NCI-H1694 treated with DMSO at 0.1 percent for 48 hours (cell line): ENCODE results near the gene KIF4B.
"Not testable (repeated sequence)": the region's sequence is repeated elsewhere in the genome, so short reads cannot be mapped to it uniquely, and the experiment has no call there.

Experiments used
- DNase-seq: peaks from one replicate; lab custom pipeline; 2025; lab: John Stamatoyannopoulos, UW

KIF4B gene

GRCh38 chr5:155013526-155013925, at the start of gene KIF4B:
Gene KIF4B (plus strand): TSS chr5:155013755. CDS start chr5:155013860, 105 bp downstream.
- no peak for DNase-seq

DNA sequence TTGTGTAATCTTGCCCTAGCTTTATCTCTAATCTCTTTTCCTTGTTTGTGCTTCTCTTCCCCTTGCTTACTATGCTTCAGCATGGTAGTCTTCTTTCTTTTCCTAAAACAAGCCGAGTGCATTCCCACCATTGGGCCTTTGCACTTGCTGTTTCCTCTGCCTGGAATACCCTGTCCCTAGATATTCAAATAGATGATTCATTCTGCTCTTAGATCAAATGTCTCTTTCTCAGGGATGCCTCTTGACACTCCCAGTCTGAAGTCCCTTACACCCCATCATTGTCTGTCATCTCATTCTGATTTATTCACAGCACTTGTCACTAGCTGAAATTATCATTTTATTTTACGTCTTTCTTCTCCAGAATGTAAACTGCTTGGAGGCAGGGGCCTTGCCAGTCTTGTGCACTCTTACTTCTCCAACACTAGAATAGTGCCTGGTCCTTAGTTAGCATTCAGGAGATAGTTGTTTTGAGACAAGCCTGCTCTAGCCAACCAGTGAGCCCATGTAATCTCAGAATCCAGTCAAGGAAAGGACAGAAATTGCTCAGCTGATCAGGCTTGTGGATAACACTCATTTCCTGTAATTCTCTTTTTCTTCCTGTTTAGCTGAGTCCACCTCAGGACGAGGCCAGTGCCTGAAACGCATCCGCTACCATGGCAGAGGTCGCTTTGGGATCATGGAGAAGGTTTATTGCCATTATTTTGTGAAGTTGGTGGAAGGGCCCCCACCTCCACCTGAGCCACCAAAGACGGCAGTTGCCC, 47.3 kb upstream of the KIF4B start:
- no peak for DNase-seq

DNA sequence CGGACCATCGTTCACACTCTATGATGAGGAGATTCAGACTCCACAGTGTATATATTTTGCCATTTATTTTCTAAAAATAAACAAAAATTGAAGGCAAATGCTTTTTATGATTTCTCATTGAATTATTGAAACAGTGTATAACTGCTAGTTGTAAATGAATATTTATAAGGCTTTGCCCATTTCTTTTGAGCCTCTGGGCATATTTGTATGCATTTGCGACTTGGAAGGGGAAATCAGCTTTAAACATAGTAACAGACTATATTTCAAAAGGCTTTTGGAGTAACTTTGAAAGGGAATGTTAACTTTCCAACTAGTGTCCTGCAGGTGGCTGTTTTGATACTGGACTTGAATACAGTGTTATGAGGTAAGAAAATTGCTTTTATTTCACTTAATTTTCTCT, 46.7 kb upstream of the KIF4B start:
- no peak for DNase-seq

DNA sequence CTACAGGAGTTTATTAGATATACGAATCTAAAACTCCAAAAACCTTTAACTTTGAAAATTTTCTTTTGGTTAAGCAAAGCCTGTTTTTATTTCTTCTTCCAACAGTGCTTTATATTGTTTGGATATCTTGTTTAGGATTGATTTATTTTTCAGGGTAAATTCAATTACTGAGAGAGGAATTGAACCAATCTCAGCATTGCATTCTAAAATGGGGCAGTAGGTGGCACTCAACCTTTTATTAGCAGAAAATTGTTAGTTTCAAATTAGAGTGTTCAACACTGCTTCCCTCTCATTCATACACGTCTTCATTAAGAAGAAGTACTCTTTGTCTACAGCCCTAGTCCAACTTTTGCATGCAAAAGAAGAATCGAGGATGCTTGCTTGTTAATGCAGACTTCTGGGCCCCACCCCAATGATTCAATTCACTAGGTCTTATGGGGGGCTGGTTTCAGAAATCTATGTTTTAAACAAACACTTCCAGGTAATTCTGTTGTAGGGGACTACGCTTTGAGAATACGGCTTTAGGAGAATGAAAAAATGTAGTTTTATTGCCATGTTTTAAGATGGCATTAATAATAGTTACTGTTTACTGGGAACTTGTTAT, 46.0 kb upstream of the KIF4B start:
- peak; percentile 34 for DNase-seq

- no peak for DNase-seq
Measured at GRCh38 chr5:154968953-154969352, 44.6 kb upstream of the KIF4B start.

DNA sequence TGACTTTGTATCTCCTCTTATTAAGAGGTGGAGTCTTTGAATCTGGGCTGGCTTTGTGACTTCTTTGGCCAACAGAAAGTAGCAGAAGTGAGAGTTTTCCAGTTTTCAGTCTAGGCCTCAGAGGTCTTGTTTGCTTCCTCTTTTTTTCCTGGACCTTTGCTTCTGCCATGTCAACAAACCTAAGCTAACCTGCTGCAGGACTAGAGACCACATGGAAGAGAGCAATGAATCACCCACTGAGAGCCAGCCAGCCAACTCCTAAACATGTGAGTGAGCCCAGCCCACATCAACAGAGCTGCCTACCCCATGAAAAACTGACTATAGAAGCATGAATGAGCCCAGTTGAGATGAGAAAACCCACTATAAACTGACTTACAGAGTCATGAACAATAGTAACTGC, 42.8 kb upstream of the KIF4B start:
- no peak for DNase-seq

DNA sequence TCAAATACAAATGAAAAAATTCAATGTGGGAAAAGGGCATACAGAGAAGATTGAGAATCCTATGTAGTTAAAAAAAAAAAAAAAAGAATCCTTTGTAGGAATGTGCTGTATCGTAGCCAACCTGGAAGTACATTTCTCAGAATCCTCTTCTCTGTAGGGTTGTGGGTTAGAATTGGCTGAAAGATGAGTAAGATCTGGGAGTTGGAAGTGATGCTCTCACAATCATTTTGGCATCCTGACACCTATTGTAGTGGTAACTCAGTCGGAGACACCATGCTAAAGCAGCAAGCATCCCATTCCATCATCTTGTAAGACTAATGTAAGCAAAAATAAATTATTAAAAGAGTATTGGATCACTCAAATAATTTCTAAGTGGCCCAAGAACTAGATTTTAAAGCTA, 42.1 kb upstream of the KIF4B start:
- no peak for DNase-seq

- peak; percentile 26 for DNase-seq
Measured at GRCh38 chr5:154972476-154973080, 41.0 kb upstream of the KIF4B start.

DNA sequence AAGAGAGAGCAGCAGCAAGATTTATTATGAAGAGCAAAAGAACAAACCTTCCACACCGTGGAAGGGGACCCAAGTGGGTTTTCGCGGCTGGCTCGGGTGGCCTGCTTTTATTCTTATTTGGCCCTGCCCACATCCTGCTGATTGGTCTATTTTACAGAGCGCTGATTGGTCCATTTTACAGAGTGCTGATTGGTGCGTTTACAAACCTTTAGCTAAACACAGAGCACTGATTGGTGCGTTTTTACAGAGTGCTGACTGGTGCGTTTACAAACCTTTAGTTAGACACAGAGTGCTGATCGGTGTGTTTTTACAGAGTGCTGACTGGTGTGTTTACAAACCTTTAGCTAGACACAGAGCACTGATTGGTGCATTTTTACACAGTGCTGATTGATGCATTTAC, 37.5 kb upstream of the KIF4B start:
- DNase-seq: not testable (repeated sequence)

DNA sequence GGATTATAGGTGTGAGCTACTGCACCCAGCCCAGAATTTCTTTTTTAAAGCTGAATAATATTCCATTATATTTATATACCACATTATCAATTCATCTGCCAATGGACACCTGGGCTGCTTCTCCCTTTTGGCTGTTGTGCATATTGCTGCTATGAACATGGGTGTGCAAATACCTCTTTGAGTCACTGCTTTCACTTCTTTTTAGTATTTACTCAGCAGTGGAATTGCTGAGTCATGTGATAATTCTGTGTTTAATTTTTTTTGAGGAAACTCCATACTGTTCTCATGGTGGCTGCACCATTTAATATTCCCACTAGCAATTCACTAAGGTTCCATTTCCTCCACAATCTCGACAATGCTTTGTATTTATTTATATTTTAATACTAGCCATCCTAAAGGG, 36.1 kb upstream of the KIF4B start:
- no peak for DNase-seq

- DNase-seq: not testable (repeated sequence)
Measured at GRCh38 chr5:154978294-154978693, 35.3 kb upstream of the KIF4B start.

DNA sequence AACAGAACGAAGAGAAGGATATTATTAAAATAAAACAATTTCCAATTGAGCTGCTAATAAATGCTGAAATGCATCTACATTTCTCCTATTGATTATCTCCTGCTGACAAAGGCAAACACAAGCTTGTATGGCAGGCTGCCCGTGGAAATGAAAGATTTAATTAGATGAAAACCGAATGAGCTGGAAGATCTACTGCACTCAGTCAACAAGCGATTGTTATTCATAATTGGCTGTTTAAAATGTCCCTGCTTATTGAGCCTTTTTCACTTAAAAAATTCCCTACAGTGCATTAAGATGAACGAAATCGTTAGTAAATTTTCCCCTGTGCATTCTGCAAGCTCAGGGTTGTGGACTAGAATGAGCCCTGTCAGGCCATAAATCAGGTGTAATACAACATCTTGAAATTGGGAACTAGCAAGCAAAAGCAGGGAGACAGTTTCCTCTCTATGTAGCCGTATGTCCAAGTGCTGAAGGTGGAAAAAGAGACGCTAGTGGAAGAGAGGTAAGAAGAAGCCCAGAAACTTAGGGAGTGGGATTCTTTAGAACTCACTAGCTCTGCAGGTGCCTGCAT, 28.5 kb upstream of the KIF4B start:
- DNase-seq: no peak

GRCh38 chr5:154986151-154986550, 27.4 kb upstream of the KIF4B start:
- no peak for DNase-seq

GRCh38 chr5:154989626-154990025, 23.9 kb upstream of the KIF4B start:
- no peak for DNase-seq

DNA sequence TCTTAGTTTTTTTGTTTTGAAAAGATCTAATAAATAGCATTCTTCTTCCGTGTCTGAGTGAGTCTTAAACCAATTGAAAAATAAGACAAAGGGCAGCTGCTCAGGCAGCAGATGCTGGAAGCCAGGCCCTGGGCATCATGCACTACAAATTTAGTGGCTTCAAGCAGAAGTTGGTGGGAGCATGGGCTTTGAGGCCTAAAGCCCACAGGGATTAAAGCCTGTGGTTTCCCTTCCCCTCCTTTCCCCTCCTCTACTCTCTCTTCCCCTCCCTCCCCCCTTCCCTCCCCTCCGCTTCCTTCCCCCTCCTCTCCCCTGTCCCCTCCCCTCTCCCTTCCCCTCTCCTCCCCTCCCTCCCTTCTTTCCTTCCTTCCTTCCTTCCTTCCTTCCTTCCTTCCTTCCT, 20.1 kb upstream of the KIF4B start:
- no peak for DNase-seq

GRCh38 chr5:154995679-154996078, 17.9 kb upstream of the KIF4B start:
- no peak for DNase-seq

GRCh38 chr5:154997746-154998145, 15.8 kb upstream of the KIF4B start:
- no peak for DNase-seq

DNA sequence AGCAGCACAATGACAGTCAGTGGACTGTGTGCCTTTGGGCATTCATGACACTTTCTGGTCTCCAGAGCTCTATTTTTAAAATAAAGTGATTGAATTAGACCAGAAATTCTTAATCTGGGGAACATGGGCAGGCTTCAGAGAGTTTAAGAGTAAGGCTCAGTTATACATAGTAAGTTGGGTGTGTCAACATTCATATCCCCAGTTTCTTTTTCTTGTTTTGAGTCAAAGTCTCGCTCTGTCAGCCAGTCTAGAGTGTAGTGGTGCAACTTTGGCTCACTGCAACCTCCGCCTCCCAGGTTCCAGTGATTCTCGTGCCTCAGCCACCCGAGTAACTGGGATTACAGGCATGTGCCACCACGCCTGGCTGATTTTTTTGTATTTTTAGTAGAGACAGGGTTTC, 13.7 kb upstream of the KIF4B start:
- DNase-seq: no peak

GRCh38 chr5:155001523-155001922, 12.0 kb upstream of the KIF4B start:
- no peak for DNase-seq

DNA sequence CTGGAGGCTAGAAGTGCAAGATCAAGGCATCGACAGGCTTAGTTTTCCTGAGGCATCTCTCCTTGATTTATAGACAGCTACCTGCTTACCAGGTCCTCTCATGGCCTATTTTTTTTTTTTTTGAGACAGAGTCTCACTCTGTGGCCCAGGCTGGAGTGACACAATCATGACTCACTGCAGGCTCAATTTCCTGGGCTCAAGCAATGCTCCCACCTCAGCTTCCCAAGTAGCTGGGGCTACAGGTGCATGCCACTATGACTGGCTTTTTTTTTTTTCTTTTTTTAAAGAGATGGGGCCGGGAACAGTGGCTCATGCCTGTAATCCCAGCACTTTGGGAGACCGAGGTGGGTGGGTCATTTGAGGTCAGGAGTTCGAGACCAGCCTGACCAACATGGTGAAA, 10.8 kb upstream of the KIF4B start:
- not testable (repeated sequence) for DNase-seq

- no peak for DNase-seq
Measured at GRCh38 chr5:155004138-155004744, 9.3 kb upstream of the KIF4B start.

DNA sequence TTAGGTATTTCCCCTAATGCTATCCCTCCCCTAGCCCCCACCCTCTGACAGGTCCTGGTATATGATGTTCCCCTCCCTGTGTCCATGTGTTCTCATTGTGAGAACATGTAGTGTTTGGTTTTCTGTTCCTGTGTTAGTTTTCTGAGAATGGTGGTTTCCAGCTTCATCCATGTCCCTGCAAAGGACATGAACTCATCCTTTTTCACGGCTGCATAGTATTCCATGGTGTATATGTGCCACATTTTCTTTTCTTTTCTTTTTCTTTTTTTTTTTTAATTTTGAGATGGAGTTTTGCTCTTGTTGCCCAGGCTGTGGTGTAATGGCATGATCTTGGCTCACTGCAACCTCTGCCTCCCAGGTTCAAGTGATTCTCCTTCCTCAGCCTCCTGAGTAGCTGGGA, 7.3 kb upstream of the KIF4B start:
- not testable (repeated sequence) for DNase-seq

DNA sequence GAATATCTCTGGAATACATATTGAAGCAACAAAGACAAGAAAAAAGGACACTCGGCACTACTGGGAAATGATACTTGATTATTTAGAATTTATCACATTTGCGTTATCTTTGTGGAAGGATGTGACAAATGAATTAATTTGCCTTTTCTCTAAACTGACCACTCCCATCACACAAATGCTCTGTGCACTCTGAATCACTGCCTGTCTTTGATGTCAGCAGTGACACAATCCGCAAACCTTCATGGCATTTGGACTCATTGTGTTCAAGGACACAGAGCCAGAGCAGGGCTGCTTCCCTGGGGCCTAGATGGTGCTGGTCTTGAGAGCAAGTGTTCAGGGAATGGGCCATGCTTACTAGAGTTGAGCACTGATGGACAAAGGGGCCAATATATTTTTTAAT, 4.9 kb upstream of the KIF4B start:
- DNase-seq: no peak
